Naive thymus-derived CD8-positive, alpha-beta T cell (primary cell): ENCODE results near the gene BAZ1B. TPM values are rescaled to one million over a fixed set of nuclear protein-coding genes. Genes with fewer than 3 reads are reported as not detected.
"Not testable (repeated sequence)": the region's sequence is repeated elsewhere in the genome, so short reads cannot be mapped to it uniquely, and the experiment has no call there.

Experiments used
- ATAC-seq, 2 donors: fragments of 150-1000 bp; cut with Tn5 transposase in 1 of 2; sonication (Bioruptor Pico), chemical (Tn5 transposase) in 1 of 2; 1 replicate in 1 of 2; 2 replicates in 1 of 2; pipeline ENCODE4 v1.10.0; 2021; ENCODE audit warnings: mild to moderate bottlenecking in 2 of 2, moderate library complexity in 2 of 2
- POLR2A ChIA-PET: fragments of 350-600 bp; sonication (Branson Sonifier 250); formaldehyde crosslinking; loops from one replicate; lab custom pipeline; 2021; ENCODE audit warnings: antibody characterized with exemption; lab: Charles Lee
- DNase-seq, 10 donors: peaks; one replicate each; pipeline versions ENCODE4 v3.0.0 to v3.0.0-alpha.2; 2020 to 2022
- H3K27ac Mint-ChIP-seq, 10 donors: one replicate each; pipeline ENCODE4 v1.8.0; 2020 to 2022; ENCODE audit warnings: mild to moderate bottlenecking in 10 of 10, mixed read lengths in 10 of 10, moderate library complexity in 4 of 10, inconsistent platforms in 1 of 10
- H3K27me3 Mint-ChIP-seq, 5 donors: one replicate each; pipeline ENCODE4 v1.8.0; 2021 to 2022; ENCODE audit warnings: mixed read lengths in 5 of 5
- H3K36me3 Mint-ChIP-seq, 3 donors: one replicate each; pipeline ENCODE4 v1.8.0; 2020 to 2022; ENCODE audit warnings: mixed read lengths in 3 of 3, mild to moderate bottlenecking in 2 of 3, inconsistent platforms in 1 of 3
- H3K4me1 Mint-ChIP-seq, 4 donors: one replicate each; pipeline ENCODE4 v1.8.0; 2021 to 2022; ENCODE audit warnings: mixed read lengths in 4 of 4
- H3K4me3 Mint-ChIP-seq, 10 donors: one replicate each; pipeline ENCODE4 v1.8.0; 2020 to 2022; ENCODE audit warnings: mild to moderate bottlenecking in 10 of 10, mixed read lengths in 10 of 10, moderate library complexity in 6 of 10, inconsistent platforms in 1 of 10
- H3K9me3 Mint-ChIP-seq, 9 donors: one replicate each; pipeline ENCODE4 v1.8.0; 2020 to 2022; ENCODE audit warnings: mixed read lengths in 9 of 9, mild to moderate bottlenecking in 3 of 9, inconsistent platforms in 1 of 9, moderate library complexity in 1 of 9
- polyA plus RNA-seq, 3 donors: library from polyadenylated mRNA; unstranded; fragments of 300-500 nt; fragmentation: Illumina TruSeq; gene quantifications; one replicate each; pipeline ENCODE4 v1.2.3, GENCODE V29; 2021
- total RNA-seq, 8 experiments: library from RNA in 2 of 8; stranded (reverse) in 2 of 8; gene quantifications; one replicate each; pipeline ENCODE4 v1.2.3 and lab custom pipeline; 2021 to 2026

The BAZ1B gene
- total and polyA plus RNA-seq, 5 experiments from 2014 or later = 12.1 to 73.0 (median 27.0) TPM

- H3K36me3 Mint-ChIP-seq = no peaks in the 10 kb centered on the region
- DNase-seq (no peak), ATAC-seq (no peak)
- H3K4me1 Mint-ChIP-seq = peaks cover 0 to 10% (median 6%) of the 10 kb centered on the region in 4 donors
- POLR2A ChIA-PET = no interaction called here
- no peak overlapping the region for H3K27ac Mint-ChIP-seq
- H3K4me3 Mint-ChIP-seq = no peak overlapping the region
- peaks cover 0 to 3% (median 0%) of the 10 kb centered on the region in 5 donors for H3K27me3 Mint-ChIP-seq
- peaks cover 0 to 1% (median 0%) of the 10 kb centered on the region in 9 donors for H3K9me3 Mint-ChIP-seq
Observed at GRCh38 chr7:73429622-73430505, 92.2 kb downstream of the BAZ1B start.

DNA sequence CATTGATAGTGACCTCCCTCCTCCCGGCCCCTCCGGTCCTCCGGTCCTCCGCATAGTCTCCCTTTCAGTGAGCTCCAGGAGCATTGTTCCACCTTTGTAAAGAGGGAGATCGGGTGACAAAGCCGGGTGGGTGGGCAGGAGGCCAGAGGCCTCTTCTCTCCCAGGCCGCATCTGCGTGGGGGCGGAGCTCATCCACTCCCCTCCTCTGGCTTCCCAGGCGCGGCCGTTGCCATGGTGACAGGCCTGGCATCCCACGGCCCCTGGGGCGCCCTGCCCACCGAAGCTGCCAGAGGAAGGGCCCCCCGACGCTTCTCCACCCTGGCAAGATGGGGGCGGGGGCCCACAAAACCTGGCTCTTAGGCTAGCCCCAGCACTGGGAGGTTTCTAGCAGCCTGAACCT is 92.9 kb downstream of the BAZ1B start:
- H3K4me1 Mint-ChIP-seq = peaks cover 0 to 9% (median 5%) of the 10 kb centered on the region in 4 donors
- H3K27me3 Mint-ChIP-seq = peaks cover 0 to 3% (median 2%) of the 10 kb centered on the region in 5 donors
- H3K9me3 Mint-ChIP-seq = peaks cover 0 to 1% (median 0%) of the 10 kb centered on the region in 9 donors
- H3K4me3 Mint-ChIP-seq = no peak overlapping the region
- no peak for ATAC-seq
- no peak for DNase-seq
- no peak overlapping the region for H3K27ac Mint-ChIP-seq
- POLR2A ChIA-PET = no interaction called here
- no peaks in the 10 kb centered on the region for H3K36me3 Mint-ChIP-seq

- no peaks in the 10 kb centered on the region for H3K36me3 Mint-ChIP-seq
- H3K27ac Mint-ChIP-seq = no peak overlapping the region
- DNase-seq (no peak), ATAC-seq (no peak)
- peaks cover 0 to 8% (median 5%) of the 10 kb centered on the region in 4 donors for H3K4me1 Mint-ChIP-seq
- POLR2A ChIA-PET = no interaction called here
- no peak overlapping the region for H3K4me3 Mint-ChIP-seq
- peaks cover 0 to 5% (median 2%) of the 10 kb centered on the region in 5 donors for H3K27me3 Mint-ChIP-seq
- peaks cover 0 to 1% (median 0%) of the 10 kb centered on the region in 9 donors for H3K9me3 Mint-ChIP-seq
Observed at GRCh38 chr7:73427902-73428787, 93.9 kb downstream of the BAZ1B start.

GRCh38 chr7:73426016-73426415 is 96.1 kb downstream of the BAZ1B start:
- ATAC-seq = no peak
- Mint-ChIP-seq H3K27ac (no peak overlapping the region), H3K9me3 (no peaks in the 10 kb centered on the region), H3K4me3 (no peak overlapping the region), H3K36me3 (no peaks in the 10 kb centered on the region), H3K4me1 (peaks cover 0 to 3% (median 0%) of the 10 kb centered on the region in 4 donors), H3K27me3 (peaks cover 0 to 3% (median 2%) of the 10 kb centered on the region in 5 donors)
- POLR2A ChIA-PET = interaction anchor here (0.5 kb wide), 1 partner anchor 19 kb away, joined by 4 read pairs; no protein-coding TSS in a partner anchor
- no peak for DNase-seq

- H3K27ac Mint-ChIP-seq = no peak overlapping the region
Observed at GRCh38 chr7:73425356-73425983, 96.6 kb downstream of the BAZ1B start.

DNA sequence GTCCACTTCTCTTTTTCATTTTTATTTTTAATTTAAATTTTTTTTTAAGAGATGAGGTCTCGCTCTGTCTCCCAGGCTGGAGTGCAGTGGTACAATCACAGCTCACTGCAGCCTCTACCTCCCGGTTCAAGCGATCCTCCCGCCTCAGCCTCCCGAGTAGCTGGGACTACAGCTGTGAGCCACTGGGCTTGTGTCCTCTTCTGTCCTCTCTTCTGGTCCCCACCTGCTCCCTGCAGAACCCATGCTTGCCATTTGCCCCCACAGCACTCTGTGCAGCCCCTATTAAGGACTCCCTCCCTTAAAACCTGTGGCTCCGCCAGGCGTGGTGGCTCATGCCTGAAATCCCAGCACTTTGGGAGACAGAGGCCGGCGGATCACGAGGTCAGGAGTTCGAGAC is 97.6 kb downstream of the BAZ1B start:
- ATAC-seq (no peak), DNase-seq (no peak)
- POLR2A ChIA-PET = interaction anchor here (0.6 kb wide), 1 partner anchor 9 kb away, joined by 3 read pairs; the partner anchor contains the start of gene FZD9
- H3K27ac Mint-ChIP-seq = no peak overlapping the region
- H3K9me3 Mint-ChIP-seq = no peaks in the 10 kb centered on the region
- no peak overlapping the region for H3K4me3 Mint-ChIP-seq
- peaks cover 0 to 6% (median 2%) of the 10 kb centered on the region in 4 donors for H3K4me1 Mint-ChIP-seq
- peaks cover 0 to 2% (median 2%) of the 10 kb centered on the region in 5 donors for H3K27me3 Mint-ChIP-seq
- no peaks in the 10 kb centered on the region for H3K36me3 Mint-ChIP-seq

More at GRCh38 chr7:73425356-73425983, 96.6 kb downstream of the BAZ1B start:
- Mint-ChIP-seq H3K4me1 (peaks cover 0 to 3% (median 0%) of the 10 kb centered on the region in 4 donors), H3K36me3 (no peaks in the 10 kb centered on the region), H3K4me3 (no peak overlapping the region), H3K27me3 (peaks cover 0 to 3% (median 2%) of the 10 kb centered on the region in 5 donors), H3K9me3 (no peaks in the 10 kb centered on the region)
- no peak for DNase-seq
- POLR2A ChIA-PET = no interaction called here
- no peak for ATAC-seq

- H3K4me3 Mint-ChIP-seq = no peak overlapping the region
Observed at GRCh38 chr7:73423519-73424488, 98.3 kb downstream of the BAZ1B start.

DNA sequence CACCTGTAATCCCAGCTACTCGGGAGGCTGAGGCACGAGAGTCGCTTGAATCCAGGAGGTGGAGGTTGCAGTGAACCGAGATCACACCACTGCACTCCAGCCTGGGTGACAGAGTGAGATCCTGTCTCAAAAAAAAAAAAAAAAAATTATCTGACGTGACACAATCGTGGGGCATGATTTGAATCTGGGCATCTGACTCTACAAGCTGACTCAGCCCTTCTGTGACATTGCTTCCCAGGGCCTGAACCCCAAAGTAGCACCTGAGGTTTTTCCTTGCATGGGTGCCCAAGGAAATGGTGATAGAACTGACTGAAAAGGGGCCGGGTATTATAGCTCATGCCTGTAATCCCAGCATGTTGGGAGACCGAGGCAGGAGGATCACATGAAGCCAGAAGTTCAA is 101.5 kb downstream of the BAZ1B start:
- H3K4me1 Mint-ChIP-seq, H3K4me3 Mint-ChIP-seq, H3K27me3 Mint-ChIP-seq, H3K27ac Mint-ChIP-seq, H3K9me3 Mint-ChIP-seq, POLR2A ChIA-PET, DNase-seq, H3K36me3 Mint-ChIP-seq, ATAC-seq: not testable (repeated sequence)

More at GRCh38 chr7:73423519-73424488, 98.3 kb downstream of the BAZ1B start:
- ATAC-seq (no peak), DNase-seq (no peak)
- H3K27ac Mint-ChIP-seq = no peak overlapping the region
- H3K36me3 Mint-ChIP-seq = no peaks in the 10 kb centered on the region
- POLR2A ChIA-PET = interaction anchor here (0.6 kb wide), 1 partner anchor 10 kb away, joined by 3 read pairs; the partner anchor contains the start of gene FZD9
- H3K27me3 Mint-ChIP-seq = peaks cover 0 to 2% (median 2%) of the 10 kb centered on the region in 5 donors
- peaks cover 0 to 6% (median 2%) of the 10 kb centered on the region in 4 donors for H3K4me1 Mint-ChIP-seq
- H3K9me3 Mint-ChIP-seq = no peaks in the 10 kb centered on the region

GRCh38 chr7:73420016-73420415 is 102.1 kb downstream of the BAZ1B start:
- H3K27me3 Mint-ChIP-seq, H3K9me3 Mint-ChIP-seq, ATAC-seq, DNase-seq, H3K4me3 Mint-ChIP-seq, H3K4me1 Mint-ChIP-seq, POLR2A ChIA-PET, H3K36me3 Mint-ChIP-seq: not testable (repeated sequence)
- H3K27ac Mint-ChIP-seq = peak overlapping the region in 3 of 10 donors; percentile 3 to 20 (median 19)

DNA sequence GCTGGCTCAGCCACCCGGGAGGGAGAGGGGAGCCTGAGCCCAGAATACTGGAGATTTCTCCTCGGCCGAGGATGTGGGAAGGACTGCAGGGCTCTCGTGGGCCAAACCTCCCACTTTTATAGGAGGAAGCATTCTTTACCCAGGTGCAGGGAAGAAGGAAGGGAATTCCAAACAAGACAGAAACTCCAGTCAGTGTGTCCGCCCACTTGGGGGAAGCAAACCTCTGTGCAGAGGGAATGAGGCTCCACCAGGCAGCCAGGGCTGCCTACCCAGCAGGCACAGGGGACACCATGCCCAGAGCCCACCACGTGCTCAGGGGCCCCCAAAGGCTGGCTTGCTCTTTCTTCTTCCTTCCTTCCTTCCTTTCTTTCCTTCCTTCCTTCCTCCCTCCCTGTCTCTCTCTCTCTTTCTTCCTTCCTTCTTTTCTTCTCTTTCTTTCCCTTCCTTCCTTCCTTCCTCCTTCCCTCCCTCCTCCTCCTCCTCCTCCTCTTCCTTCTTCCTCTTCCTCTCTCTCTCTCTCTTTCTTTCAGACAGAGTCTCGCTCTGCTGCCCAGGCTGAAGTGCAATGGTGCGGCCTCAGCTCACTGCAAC is 103.9 kb downstream of the BAZ1B start:
- Mint-ChIP-seq H3K4me3 (no peak overlapping the region), H3K36me3 (no peaks in the 10 kb centered on the region), H3K9me3 (no peaks in the 10 kb centered on the region), H3K4me1 (peaks cover 0 to 6% (median 2%) of the 10 kb centered on the region in 4 donors), H3K27ac (no peak overlapping the region), H3K27me3 (no peaks in the 10 kb centered on the region)
- ATAC-seq (no peak), DNase-seq (no peak)
- POLR2A ChIA-PET = no interaction called here

DNA sequence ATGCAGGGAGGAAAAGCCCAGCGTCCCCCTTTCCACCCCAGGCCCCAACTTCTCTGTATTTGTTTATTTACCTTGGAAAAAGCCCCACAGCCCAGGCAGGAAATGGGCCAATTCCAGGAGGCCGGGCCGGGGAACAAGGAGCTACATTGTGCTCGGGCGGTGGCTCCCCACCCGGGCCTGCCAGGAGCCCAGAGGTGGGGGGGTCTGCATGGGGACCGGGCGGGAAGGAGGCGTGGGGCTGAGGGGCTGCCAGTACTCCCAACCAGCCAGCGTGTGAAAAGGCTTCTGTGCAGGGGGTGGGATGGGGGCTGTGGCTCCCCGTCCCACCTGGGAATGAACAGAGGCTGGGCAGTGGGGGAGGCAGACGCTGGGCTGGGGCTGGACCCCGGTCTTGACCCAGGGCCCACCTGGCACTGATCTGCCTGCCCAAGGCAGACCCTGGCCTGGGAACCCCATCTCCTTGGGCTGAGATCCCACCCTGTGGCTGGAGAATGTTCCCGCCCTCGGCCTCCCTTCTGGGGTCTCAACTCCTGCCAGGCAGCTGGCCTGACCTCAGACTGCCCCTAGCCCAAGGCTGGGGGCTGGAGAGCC is 111.5 kb downstream of the BAZ1B start:
- DNase-seq, H3K9me3 Mint-ChIP-seq, POLR2A ChIA-PET, ATAC-seq, H3K27ac Mint-ChIP-seq, H3K4me3 Mint-ChIP-seq, H3K27me3 Mint-ChIP-seq, H3K36me3 Mint-ChIP-seq, H3K4me1 Mint-ChIP-seq: not testable (repeated sequence)
